Upper lobe of left lung (tissue), 4 donors: ENCODE results near the gene SDSL.

Source experiments
- POLR2AphosphoS5 ChIP-seq, 2 donors: sonication (generic); formaldehyde crosslinking; IDR thresholded peaks; one replicate each; pipeline ENCODE4 v1.5.1; 2017; ENCODE audit warnings: antibody characterized with exemption in 2 of 2
- TF ChIP-seq, protein P1 (sequence below), 6 experiments: fragments of 450-650 bp in 4 of 6; fragments of 200-600 bp in 2 of 6; sonication (generic) in 2 of 6; IDR thresholded peaks; one replicate each; pipeline ENCODE4 v1.5.1; 2016 to 2019; ENCODE audit warnings: antibody characterized with exemption in 6 of 6

DNA sequence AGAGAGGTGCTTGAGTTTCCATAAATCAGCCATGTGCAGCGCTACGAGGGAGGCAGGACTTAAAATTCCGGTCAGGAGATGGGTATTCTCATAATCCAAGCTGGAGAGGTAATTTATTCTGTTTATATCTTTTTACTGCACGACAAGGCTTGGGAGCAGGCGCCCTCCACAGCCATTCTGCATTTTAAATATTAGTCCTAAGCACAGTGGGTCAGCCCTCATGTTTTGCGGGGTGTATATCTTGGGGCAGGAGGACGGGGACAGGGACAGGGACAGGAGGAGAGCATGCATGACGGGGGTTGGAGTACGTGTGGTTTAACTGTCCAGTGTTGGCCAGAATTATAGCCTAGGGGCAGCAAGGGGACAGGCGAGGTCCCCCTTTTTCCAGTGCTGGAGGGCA lies 35.0 kb downstream of the SDSL start:
- TF ChIP-seq, protein P1, sequence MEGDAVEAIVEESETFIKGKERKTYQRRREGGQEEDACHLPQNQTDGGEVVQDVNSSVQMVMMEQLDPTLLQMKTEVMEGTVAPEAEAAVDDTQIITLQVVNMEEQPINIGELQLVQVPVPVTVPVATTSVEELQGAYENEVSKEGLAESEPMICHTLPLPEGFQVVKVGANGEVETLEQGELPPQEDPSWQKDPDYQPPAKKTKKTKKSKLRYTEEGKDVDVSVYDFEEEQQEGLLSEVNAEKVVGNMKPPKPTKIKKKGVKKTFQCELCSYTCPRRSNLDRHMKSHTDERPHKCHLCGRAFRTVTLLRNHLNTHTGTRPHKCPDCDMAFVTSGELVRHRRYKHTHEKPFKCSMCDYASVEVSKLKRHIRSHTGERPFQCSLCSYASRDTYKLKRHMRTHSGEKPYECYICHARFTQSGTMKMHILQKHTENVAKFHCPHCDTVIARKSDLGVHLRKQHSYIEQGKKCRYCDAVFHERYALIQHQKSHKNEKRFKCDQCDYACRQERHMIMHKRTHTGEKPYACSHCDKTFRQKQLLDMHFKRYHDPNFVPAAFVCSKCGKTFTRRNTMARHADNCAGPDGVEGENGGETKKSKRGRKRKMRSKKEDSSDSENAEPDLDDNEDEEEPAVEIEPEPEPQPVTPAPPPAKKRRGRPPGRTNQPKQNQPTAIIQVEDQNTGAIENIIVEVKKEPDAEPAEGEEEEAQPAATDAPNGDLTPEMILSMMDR (IDR thresholded peaks at IDR 0.05) = no peak
- TF ChIP-seq POLR2AphosphoS5 (IDR thresholded peaks at IDR 0.05) = no peak
